Measurements from ENCODE around the gene MUTYH. TPM values are rescaled to one million over a fixed set of nuclear protein-coding genes. Genes with fewer than 3 reads are reported as not detected.
"Not testable (repeated sequence)": the region's sequence is repeated elsewhere in the genome, so short reads cannot be mapped to it uniquely, and the experiment has no call there.

Gene MUTYH
- total RNA-seq (2022) (46.3 and 48.4 TPM in 2 replicates), Bru-seq, nascent RNA (percentile 81 among the genes with signal in this experiment), BruChase-seq, experiment 1, labeled RNA remaining after a 2-hour chase (percentile 68 among the genes with signal in this experiment), BruChase-seq, experiment 2, labeled RNA remaining after a 6-hour chase (percentile 69 among the genes with signal in this experiment)
- long read RNA-seq, partial matches to known transcripts = 4 of 50 reads
- long read RNA-seq, other reads (novel, unspliced or antisense) = 32 of 50 reads

- H3K4me3 Mint-ChIP-seq (ENCODE audit: unreplicated experiment) = peak within 1 kb of the TSS; percentile 99
- peak within 1 kb of the TSS; percentile 99 for H3K27ac Mint-ChIP-seq (ENCODE audit: unreplicated experiment)
- intact Hi-C loops (cut with micrococcal nuclease; ENCODE audit: unreplicated experiment) = no loop called here
- no peaks in the 10 kb centered on the region for H3K27me3 ChIP-seq (replicated peaks; ENCODE audit: control insufficient read depth, insufficient read depth, low read length)
- DNase-seq = peak; percentile 96
- no peak for TF ChIP-seq CTCF (IDR thresholded peaks at IDR 0.05; ENCODE audit: insufficient read depth in 1 of 2, low read depth in 1 of 2, low read length in 1 of 2, severe bottlenecking in 1 of 2, unreplicated experiment in 1 of 2)
- H3K4me1 Mint-ChIP-seq (ENCODE audit: low read depth, unreplicated experiment) = peaks cover 43% of the 10 kb centered on the region
- peaks cover 39% of the 10 kb centered on the region for H3K4me1 ChIP-seq
- ChIA-PET CTCF (interaction anchor here (0.6 to 2.9 kb wide), 9 partner anchors 10 to 186 kb away, joined by 3 to 21 read pairs (median 5); partner anchors contain the start of genes CCDC163, MMACHC and TESK2), POLR2A (interaction anchor here (1.1 to 3.1 kb wide), 7 partner anchors 9 to 328 kb away, joined by 4 to 68 read pairs (median 10); partner anchors contain the start of genes CCDC163, HECTD3, HPDL and MMACHC)
- no TSS peak for BruUV-seq (replicated peaks)
- H3K9me3 ChIP-seq = no peaks in the 10 kb centered on the region
- H3K9me3 Mint-ChIP-seq (ENCODE audit: unreplicated experiment) = no peaks in the 10 kb centered on the region
- no peaks in the 10 kb centered on the region for H3K27me3 Mint-ChIP-seq (ENCODE audit: insufficient read depth, unreplicated experiment)
- H3K36me3 ChIP-seq (ENCODE audit: control insufficient read depth, insufficient read depth, low read length) = peaks cover 2% of the 10 kb centered on the region; the same call in 1 of the 2 replicates
- H3K36me3 Mint-ChIP-seq (ENCODE audit: insufficient read depth, unreplicated experiment) = peaks cover 85% of the 10 kb centered on the region
- peak within 1 kb of the TSS; percentile 67 for H3K4me3 ChIP-seq (ENCODE audit: low read depth, low read length)
These were observed at the start of gene MUTYH, which contains the start of gene TOE1 for GRCh38 chr1:45339789-45340558. TSS of gene MUTYH (minus strand) at chr1:45340440. CDS start at chr1:45334505, 5,935 bp downstream. TSS of gene TOE1 (plus strand) at chr1:45340170. CDS start at chr1:45340253, 83 bp downstream.

GRCh38 chr1:45386219-45386618, 46.0 kb upstream of the MUTYH start:
- Mint-ChIP-seq H3K27ac (ENCODE audit: unreplicated experiment) (no peak overlapping the region), H3K36me3 (ENCODE audit: insufficient read depth, unreplicated experiment) (no peaks in the 10 kb centered on the region), H3K4me1 (ENCODE audit: low read depth, unreplicated experiment) (no peaks in the 10 kb centered on the region), H3K9me3 (ENCODE audit: unreplicated experiment) (no peaks in the 10 kb centered on the region), H3K27me3 (ENCODE audit: insufficient read depth, unreplicated experiment) (no peaks in the 10 kb centered on the region), H3K4me3 (ENCODE audit: unreplicated experiment) (no peak overlapping the region)
- Histone ChIP-seq H3K9me3 (no peaks in the 10 kb centered on the region), H3K36me3 (ENCODE audit: control insufficient read depth, insufficient read depth, low read length) (no peaks in the 10 kb centered on the region), H3K27me3 (replicated peaks; ENCODE audit: control insufficient read depth, insufficient read depth, low read length) (no peaks in the 10 kb centered on the region), H3K4me1 (no peaks in the 10 kb centered on the region), H3K4me3 (ENCODE audit: low read depth, low read length) (no peak overlapping the region)
- DNase-seq = no peak
- no TSS peak for BruUV-seq (replicated peaks)
- CTCF ChIA-PET = no interaction called here
- POLR2A ChIA-PET = no interaction called here
- no peak for TF ChIP-seq CTCF (IDR thresholded peaks at IDR 0.05; ENCODE audit: insufficient read depth in 1 of 2, low read depth in 1 of 2, low read length in 1 of 2, severe bottlenecking in 1 of 2, unreplicated experiment in 1 of 2)
- intact Hi-C loops (cut with micrococcal nuclease; ENCODE audit: unreplicated experiment) = no loop called here

GRCh38 chr1:45385302-45385701, 45.1 kb upstream of the MUTYH start:
- intact Hi-C loops (cut with micrococcal nuclease; ENCODE audit: unreplicated experiment) = no loop called here
- H3K4me1 Mint-ChIP-seq (ENCODE audit: low read depth, unreplicated experiment) = no peaks in the 10 kb centered on the region
- POLR2A ChIA-PET = no interaction called here

GRCh38 chr1:45384213-45384612, 44.0 kb upstream of the MUTYH start:
- H3K27me3 Mint-ChIP-seq (ENCODE audit: insufficient read depth, unreplicated experiment); H3K27ac Mint-ChIP-seq (ENCODE audit: unreplicated experiment); H3K4me1 ChIP-seq; H3K4me3 Mint-ChIP-seq (ENCODE audit: unreplicated experiment); DNase-seq; BruUV-seq (replicated peaks); H3K27me3 ChIP-seq (replicated peaks; ENCODE audit: control insufficient read depth, insufficient read depth, low read length); H3K9me3 ChIP-seq; POLR2A ChIA-PET; H3K9me3 Mint-ChIP-seq (ENCODE audit: unreplicated experiment); H3K4me3 ChIP-seq (ENCODE audit: low read depth, low read length); H3K36me3 ChIP-seq (ENCODE audit: control insufficient read depth, insufficient read depth, low read length); intact Hi-C loops (cut with micrococcal nuclease; ENCODE audit: unreplicated experiment); H3K4me1 Mint-ChIP-seq (ENCODE audit: low read depth, unreplicated experiment); CTCF ChIA-PET; H3K36me3 Mint-ChIP-seq (ENCODE audit: insufficient read depth, unreplicated experiment): not testable (repeated sequence)

More at GRCh38 chr1:45385302-45385701, 45.1 kb upstream of the MUTYH start:
- Histone ChIP-seq H3K4me1 (no peaks in the 10 kb centered on the region), H3K4me3 (ENCODE audit: low read depth, low read length) (no peak overlapping the region), H3K27me3 (replicated peaks; ENCODE audit: control insufficient read depth, insufficient read depth, low read length) (no peaks in the 10 kb centered on the region), H3K36me3 (ENCODE audit: control insufficient read depth, insufficient read depth, low read length) (no peaks in the 10 kb centered on the region), H3K9me3 (no peaks in the 10 kb centered on the region)
- DNase-seq = no peak
- Mint-ChIP-seq H3K27me3 (ENCODE audit: insufficient read depth, unreplicated experiment) (no peaks in the 10 kb centered on the region), H3K36me3 (ENCODE audit: insufficient read depth, unreplicated experiment) (no peaks in the 10 kb centered on the region), H3K9me3 (ENCODE audit: unreplicated experiment) (no peaks in the 10 kb centered on the region), H3K27ac (ENCODE audit: unreplicated experiment) (no peak overlapping the region), H3K4me3 (ENCODE audit: unreplicated experiment) (no peak overlapping the region)
- BruUV-seq (replicated peaks) = no TSS peak
- no peak for TF ChIP-seq CTCF (IDR thresholded peaks at IDR 0.05; ENCODE audit: insufficient read depth in 1 of 2, low read depth in 1 of 2, low read length in 1 of 2, severe bottlenecking in 1 of 2, unreplicated experiment in 1 of 2)
- CTCF ChIA-PET = no interaction called here

Measured in Caco-2 (cell line).